Ecto neural progenitor cell (in vitro differentiated cells): ENCODE data around the gene CREBBP.

ENCODE experiments used
- DNase-seq: peaks from one replicate; pipeline ENCODE4 v3.0.0-alpha.2; 2018; ENCODE audit warnings: low spot score

Gene CREBBP

GRCh38 chr16:3767333-3767986 lies 113.1 kb downstream of the CREBBP start:
- DNase-seq = no peak

DNA sequence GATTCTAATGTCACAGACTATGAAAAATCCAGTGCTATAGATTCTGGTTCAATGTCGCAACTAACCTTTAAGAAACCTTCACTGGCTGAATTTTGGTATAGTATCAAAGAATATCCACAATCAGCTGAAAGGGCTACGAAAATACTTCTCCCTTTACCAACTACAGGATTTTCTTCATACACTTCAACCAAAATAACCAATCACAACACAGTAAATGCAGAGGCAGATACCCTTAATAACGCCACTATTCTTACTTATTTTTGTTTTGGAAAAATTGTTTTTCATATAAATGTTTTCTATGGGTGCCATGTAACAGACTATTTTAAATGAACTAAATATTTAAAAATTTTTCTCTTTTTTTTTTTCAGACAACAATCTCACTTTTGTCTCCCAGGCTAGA lies 114.3 kb downstream of the CREBBP start:
- DNase-seq = no peak

GRCh38 chr16:3764409-3764808 lies 116.1 kb downstream of the CREBBP start:
- DNase-seq = no peak

DNA sequence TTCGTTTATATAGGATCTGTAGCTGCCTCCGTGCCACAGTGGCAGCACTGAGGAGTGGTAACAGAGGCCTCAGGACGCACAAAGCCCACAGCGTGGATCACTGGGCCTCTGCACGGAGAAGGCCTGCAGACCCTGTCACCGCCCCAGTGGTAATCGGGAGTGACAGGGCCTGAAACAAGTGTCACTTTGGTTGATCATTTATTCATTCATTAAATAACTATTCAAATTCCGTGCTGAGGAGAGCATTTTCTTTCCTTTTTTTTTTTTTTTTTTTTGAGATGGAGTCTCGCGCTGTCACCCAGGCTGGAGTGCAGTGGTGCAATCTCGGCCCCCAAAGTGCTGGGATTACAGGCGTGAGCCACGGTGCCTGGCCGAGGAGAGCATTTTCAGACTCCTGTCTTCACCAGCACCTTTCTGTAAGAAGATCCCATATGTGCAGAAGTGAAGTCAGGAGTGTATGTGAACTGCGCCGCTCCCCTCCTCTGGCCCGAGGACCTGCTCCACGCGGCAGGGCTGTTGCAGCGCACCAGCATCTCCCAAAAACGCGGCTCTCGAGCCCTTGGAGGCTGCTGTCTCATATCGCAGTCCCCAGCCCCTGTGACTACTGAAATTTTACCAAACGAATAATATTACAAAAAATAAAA lies 118.3 kb downstream of the CREBBP start:
- DNase-seq = no peak

- DNase-seq = no peak
Measured at GRCh38 chr16:3761375-3762106, 119.0 kb downstream of the CREBBP start.

GRCh38 chr16:3760518-3760917 lies 120.0 kb downstream of the CREBBP start:
- no peak for DNase-seq

DNA sequence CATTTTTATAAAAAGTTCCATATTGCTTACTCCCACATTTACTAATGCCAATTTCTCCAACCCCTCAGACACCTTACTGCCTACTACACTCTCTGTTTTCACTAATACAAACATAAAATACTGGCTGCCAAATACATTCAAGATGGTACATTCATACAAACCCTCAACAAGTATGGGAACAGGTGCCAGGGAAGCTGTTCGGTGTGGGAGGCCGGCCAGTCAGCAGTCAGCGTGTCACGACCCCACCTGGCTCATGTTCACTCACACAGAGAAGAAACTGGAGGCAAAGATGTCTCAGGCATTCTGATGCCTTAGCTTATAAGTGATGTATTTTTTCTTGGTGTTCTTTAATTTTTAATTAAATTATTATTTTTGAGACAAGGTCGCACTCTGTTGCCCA lies 120.8 kb downstream of the CREBBP start:
- DNase-seq = no peak

DNA sequence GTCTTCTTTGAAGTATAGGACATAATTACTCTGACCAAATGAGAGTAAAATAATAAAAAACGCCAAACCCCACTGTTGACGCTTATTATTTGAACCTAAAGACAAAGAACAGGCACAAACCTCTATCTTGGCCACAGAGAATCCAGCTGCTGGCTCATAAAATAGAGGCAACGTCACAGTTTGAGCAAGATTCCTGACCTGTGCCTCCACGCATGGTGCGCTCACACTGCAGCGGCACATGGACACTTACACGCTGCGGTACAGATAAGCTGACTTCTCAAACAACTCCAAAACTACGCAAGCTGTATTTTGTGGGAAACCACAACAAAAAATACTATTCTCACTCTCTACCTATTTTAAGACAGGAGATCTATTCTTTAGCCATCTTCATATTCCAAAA lies 124.4 kb downstream of the CREBBP start:
- DNase-seq = no peak

DNA sequence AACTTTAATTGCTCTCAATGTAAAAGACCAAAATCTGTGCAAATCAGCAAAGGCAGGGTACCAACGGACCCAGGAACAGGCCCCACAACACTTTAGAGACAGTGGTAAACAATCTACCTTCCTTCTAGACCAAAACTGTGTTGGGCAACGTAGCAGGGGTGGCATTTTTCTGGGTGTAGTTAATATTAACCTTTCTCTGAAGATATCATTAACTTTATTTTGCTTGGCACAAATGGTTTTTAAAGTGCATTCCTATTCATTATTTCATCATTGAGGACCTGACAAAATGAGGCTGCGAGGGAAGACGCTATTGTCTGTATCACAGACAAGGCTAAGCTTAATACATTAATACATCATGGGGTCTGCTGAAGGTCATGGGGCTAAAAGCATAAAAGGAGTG lies 125.3 kb downstream of the CREBBP start:
- no peak for DNase-seq

- no peak for DNase-seq
Measured at GRCh38 chr16:3754772-3755171, 125.7 kb downstream of the CREBBP start.

- DNase-seq = no peak
Measured at GRCh38 chr16:3754081-3754703, 126.3 kb downstream of the CREBBP start.

DNA sequence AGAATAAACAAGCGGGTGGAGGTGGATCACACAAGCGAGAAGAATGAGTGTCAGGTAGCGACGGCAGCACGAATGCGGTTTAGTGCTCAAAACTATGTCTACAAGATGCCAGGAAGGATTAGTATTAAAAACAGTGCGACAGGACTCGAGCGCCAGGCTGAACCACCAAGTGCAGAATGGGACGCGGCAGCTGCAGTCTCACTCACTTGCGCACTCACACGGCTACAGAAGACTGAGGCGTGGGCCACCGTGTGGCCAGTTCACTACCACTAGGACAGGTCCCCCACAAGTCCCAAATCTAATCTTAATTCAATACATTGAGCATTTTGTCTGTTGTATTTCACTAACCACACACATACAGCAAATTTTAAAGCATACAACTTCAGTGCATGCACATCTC lies 127.5 kb downstream of the CREBBP start:
- DNase-seq = no peak

DNA sequence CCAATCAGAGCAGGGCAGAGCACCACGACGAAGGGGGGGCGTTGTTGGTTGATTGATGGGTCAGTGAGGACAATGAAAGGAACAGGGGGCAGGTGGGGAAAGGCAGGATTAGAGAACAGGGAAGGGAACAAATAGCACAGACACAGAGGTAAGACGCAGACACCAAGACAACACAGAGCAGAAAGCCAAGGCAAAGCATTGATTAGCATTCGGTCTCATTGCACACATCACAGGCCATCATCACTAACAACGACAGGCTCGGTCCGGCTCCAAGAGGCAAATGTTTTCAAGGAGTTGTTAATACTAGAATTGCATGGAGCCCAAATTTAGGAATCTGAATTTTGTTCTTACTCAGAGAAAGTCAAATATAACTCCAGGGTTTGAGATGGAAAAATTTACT lies 128.6 kb downstream of the CREBBP start:
- DNase-seq = no peak

DNA sequence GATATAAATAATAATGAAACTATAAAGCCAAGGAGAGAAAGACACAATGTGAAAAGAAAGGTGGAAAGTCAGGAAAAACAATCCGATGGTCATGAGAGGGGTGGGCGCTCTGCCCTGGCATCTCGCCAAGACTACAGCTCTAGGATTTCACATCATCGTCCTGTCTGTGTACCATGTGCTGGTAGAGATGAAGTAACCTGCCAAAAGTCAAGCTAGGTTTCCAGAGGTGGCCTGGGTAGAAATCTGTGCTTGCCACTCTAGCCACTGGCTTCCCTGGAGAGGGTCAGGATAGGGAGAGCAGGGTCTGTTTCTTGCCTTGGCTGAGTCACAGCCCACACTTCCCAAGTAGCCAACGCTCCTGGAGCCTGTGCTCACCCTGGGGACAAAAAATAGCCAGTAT lies 132.2 kb downstream of the CREBBP start:
- DNase-seq = no peak

- no peak for DNase-seq
Measured at GRCh38 chr16:3745751-3746355, 134.7 kb downstream of the CREBBP start.

- DNase-seq = no peak
Measured at GRCh38 chr16:3744018-3744417, 136.5 kb downstream of the CREBBP start.

GRCh38 chr16:3740934-3741333 lies 139.6 kb downstream of the CREBBP start:
- DNase-seq = no peak

- no peak for DNase-seq
Measured at GRCh38 chr16:3740186-3740585, 140.3 kb downstream of the CREBBP start.

DNA sequence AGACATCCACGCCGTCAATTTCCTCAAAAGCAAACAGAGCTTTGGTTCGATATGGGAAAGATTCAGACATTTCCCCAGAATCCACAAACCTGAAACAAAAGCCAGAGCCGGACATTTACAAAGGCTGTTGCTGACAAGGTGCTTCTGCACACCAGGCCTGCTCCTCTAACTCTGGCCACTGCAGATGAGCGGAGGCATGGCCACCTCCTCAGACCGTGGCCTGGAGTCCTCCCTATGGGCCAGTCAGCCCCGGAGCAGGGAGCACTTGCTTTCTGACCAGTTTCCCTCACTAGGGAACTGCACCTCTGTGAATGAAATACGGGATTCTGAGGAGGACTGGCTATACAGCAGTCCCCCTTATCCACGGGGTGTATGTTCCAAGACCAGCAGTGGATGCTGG lies 140.9 kb downstream of the CREBBP start:
- no peak for DNase-seq

DNA sequence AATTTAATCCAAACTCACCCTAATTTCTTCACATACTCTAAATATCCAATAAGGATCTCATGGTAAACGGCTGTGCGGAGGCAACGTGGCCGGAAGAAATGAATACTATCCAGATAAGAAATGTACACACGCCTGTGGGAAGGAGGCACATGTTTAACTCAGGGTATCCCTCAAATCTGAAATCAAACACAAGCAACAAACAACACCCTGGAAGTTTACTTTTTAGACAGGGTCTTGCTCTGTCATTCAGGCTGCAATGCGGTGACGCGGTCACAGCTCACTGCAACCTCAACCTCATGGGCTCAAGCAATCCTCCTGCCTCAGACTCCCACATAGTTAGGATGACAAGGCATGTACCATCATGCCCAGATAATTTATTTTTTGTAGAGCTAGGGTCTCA lies 142.0 kb downstream of the CREBBP start:
- DNase-seq = no peak

DNA sequence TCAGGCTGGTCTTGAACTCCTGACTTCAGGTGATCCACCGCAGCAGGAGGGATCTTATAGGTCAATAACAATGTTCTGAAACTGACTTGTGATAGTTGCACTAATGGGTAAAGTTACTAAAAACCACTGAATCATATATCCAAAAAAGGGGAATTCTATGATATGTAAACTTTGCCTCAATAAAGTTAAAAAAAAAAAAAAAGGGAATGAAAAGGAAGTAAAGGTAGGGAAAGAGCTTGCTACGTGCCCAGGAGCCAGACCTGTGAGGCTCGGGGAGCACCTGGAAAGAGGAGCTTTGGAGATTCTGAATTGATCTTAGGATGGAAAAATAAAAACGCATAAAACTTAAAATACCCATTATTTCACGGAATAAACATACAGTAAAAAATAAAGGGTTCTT lies 142.4 kb downstream of the CREBBP start:
- DNase-seq = no peak

DNA sequence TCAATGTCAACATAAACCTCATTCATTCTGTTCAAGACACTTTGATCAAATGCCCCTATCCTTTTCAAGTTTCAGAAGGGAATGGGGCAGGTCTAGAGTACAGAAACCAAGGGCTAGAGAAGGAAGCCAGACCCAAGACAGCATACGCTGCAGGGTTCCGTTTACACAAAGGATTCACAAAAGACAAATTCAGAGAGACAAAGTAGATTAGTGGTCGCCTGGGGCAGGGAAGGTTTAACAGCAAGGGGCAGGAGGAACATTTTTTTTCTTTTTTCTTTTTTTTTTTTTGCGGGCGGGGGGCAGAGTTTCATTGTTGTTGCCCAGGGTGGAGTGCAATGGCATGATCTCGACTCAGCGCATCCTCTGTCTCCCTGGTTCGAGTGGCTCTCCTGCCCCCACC lies 143.3 kb downstream of the CREBBP start:
- no peak for DNase-seq

- no peak for DNase-seq
Measured at GRCh38 chr16:3736116-3736515, 144.4 kb downstream of the CREBBP start.
